Neural cell (in vitro differentiated cells): Measurements from ENCODE around the gene SAMD9. TPM values are rescaled to one million over a fixed set of nuclear protein-coding genes. Genes with fewer than 3 reads are reported as not detected.
"Not testable (repeated sequence)": the region's sequence is repeated elsewhere in the genome, so short reads cannot be mapped to it uniquely, and the experiment has no call there.

Experiments used
- H2AFZ ChIP-seq: fragments of 200-600, 300-800 bp; sonication (generic), shearing (Covaris generic); 2 replicates; pipeline ENCODE4 v1.6.0; 2014; ENCODE audit warnings: low read depth, mild to moderate bottlenecking, antibody characterized with exemption, low read length, moderate library complexity
- H3F3A ChIP-seq: fragments of 200-600 bp; shearing (Covaris generic); 2 replicates; pipeline ENCODE4 v1.6.1; 2016; ENCODE audit warnings: mild to moderate bottlenecking, moderate library complexity, mixed read lengths, antibody characterized with exemption, low read length; ENCODE audit not compliant: insufficient read depth, poor library complexity, severe bottlenecking
- H3K27ac ChIP-seq: fragments of 200-600, 300-800 bp; sonication (generic), shearing (Covaris generic); 2 replicates; pipeline ENCODE4 v1.5.1; 2014; ENCODE audit warnings: mild to moderate bottlenecking, low read length, moderate library complexity
- H3K27me3 ChIP-seq: fragments of 300-800, 200-600 bp; sonication (generic), shearing (Covaris generic); 2 replicates; pipeline ENCODE4 v1.6.0; 2014; ENCODE audit warnings: mild to moderate bottlenecking, low read depth, low read length, moderate library complexity; ENCODE audit not compliant: insufficient read depth
- H3K36me3 ChIP-seq: fragments of 300-800, 200-600 bp; sonication (generic), shearing (Covaris generic); 2 replicates; pipeline ENCODE4 v1.5.1; 2014; ENCODE audit warnings: mild to moderate bottlenecking, antibody characterized with exemption, low read length, moderate library complexity; ENCODE audit not compliant: insufficient read depth
- H3K4me2 ChIP-seq: fragments of 300-800, 200-600 bp; sonication (generic), shearing (Covaris generic); 2 replicates; pipeline ENCODE4 v1.6.0; 2014; ENCODE audit warnings: mild to moderate bottlenecking, low read length
- H3K4me3 ChIP-seq: fragments of 300-800, 200-600 bp; sonication (generic), shearing (Covaris generic); 2 replicates; pipeline ENCODE4 v1.5.1; 2014; ENCODE audit warnings: mild to moderate bottlenecking, low read length, moderate library complexity
- H3K79me2 ChIP-seq: fragments of 200-600 bp; shearing (Covaris generic); replicated peaks from 2 replicates; pipeline ENCODE4 v1.6.0; 2014; ENCODE audit warnings: mild to moderate bottlenecking, low read length, moderate library complexity; ENCODE audit not compliant: insufficient read depth
- H3K9ac ChIP-seq: fragments of 300-800, 200-600 bp; sonication (generic), shearing (Covaris generic); 2 replicates; pipeline ENCODE4 v1.6.1; 2016; ENCODE audit warnings: mild to moderate bottlenecking, low read length, mixed read lengths
- H3K9me2 ChIP-seq: fragments of 200-600 bp; shearing (Covaris generic); 2 replicates; pipeline ENCODE4 v1.6.1; 2016; ENCODE audit warnings: mild to moderate bottlenecking, low read length, mixed read lengths; ENCODE audit not compliant: insufficient read depth
- H3K9me3 ChIP-seq: fragments of 200-600, 300-800 bp; sonication (generic), shearing (Covaris generic); 2 replicates; pipeline ENCODE4 v1.6.1; 2016; ENCODE audit warnings: mild to moderate bottlenecking, mixed run types, low read length, moderate library complexity, mixed read lengths
- H4K20me1 ChIP-seq: fragments of 200-600 bp; shearing (Covaris generic); 2 replicates; pipeline ENCODE4 v1.6.1; 2016; ENCODE audit warnings: mild to moderate bottlenecking, mixed run types; ENCODE audit not compliant: insufficient read depth
- EP300 ChIP-seq: fragments of 450-650 bp; conservative IDR thresholded peaks from 2 replicates; pipeline ENCODE4 v1.6.1; 2014; ENCODE audit warnings: antibody characterized with exemption, mild to moderate bottlenecking, moderate library complexity; ENCODE audit not compliant: poor library complexity, severe bottlenecking
- EZH2 ChIP-seq: fragments of 200-600, 300-800 bp; shearing (Covaris generic), sonication (generic); IDR thresholded peaks from 2 replicates; pipeline ENCODE4 v1.6.1; 2014; ENCODE audit warnings: antibody characterized with exemption, low read length, borderline replicate concordance, mild to moderate bottlenecking; ENCODE audit not compliant: insufficient read depth, poor library complexity, severe bottlenecking
- MXI1 ChIP-seq: fragments of 450-650 bp; conservative IDR thresholded peaks from 2 replicates; pipeline ENCODE4 v1.6.1; 2014; ENCODE audit warnings: antibody characterized with exemption, mild to moderate bottlenecking; ENCODE audit not compliant: poor library complexity, severe bottlenecking
- POLR2AphosphoS5 ChIP-seq: IDR thresholded peaks from 2 replicates; pipeline ENCODE4 v1.6.1; 2012
- RAD21 ChIP-seq: fragments of 450-650 bp; conservative IDR thresholded peaks from 2 replicates; pipeline ENCODE4 v1.6.1; 2014; ENCODE audit warnings: antibody characterized with exemption, mild to moderate bottlenecking, moderate library complexity
- SMC3 ChIP-seq: fragments of 450-650 bp; conservative IDR thresholded peaks from 2 replicates; pipeline ENCODE4 v1.6.1; 2014; ENCODE audit warnings: antibody characterized with exemption, mild to moderate bottlenecking, moderate library complexity; ENCODE audit not compliant: poor library complexity
- TAF1 ChIP-seq: IDR thresholded peaks from 2 replicates; pipeline ENCODE4 v1.6.1; 2012; ENCODE audit warnings: low read depth
- polyA plus RNA-seq: library from polyadenylated mRNA; depleted of rRNA; stranded (reverse); fragments of >200 nt; gene quantifications from 2 replicates; pipeline ENCODE4 v1.2.3, GENCODE V29; 2014
- TF ChIP-seq, protein P1 (sequence below): IDR thresholded peaks from 2 replicates; pipeline ENCODE4 v1.6.1; 2012; ENCODE audit warnings: borderline replicate concordance
- TF ChIP-seq, protein P2 (sequence below): fragments of 450-650 bp; IDR thresholded peaks from 2 replicates; pipeline ENCODE4 v1.5.1; 2014; ENCODE audit warnings: antibody characterized with exemption, mild to moderate bottlenecking, moderate library complexity; ENCODE audit not compliant: poor library complexity, severe bottlenecking

Gene SAMD9
- polyA plus RNA-seq, 1 donor from 2014 or later: not detected

DNA sequence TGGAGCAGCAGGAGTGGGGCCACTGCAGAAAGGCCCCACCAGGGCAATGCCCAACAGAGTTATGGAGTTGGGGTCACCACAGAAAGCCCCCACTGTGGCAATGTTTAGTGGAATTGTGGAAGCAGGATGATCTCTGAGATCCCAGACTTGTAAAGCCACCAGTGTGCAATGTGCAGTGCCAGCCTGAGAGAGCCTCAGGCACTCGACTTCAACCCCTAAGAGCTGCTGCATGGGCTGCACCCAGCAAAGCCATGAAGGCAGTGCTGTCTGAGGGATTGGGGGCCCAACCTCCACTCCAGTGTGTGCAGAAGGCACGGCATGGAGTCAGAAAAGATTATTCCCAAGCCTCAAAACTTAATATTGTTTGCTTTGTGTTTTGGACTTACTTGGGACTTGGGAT is 20.4 kb downstream of the SAMD9 start:
- Histone ChIP-seq H2AFZ (no peak overlapping the region), H3K9me3 (no peaks in the 10 kb centered on the region), H3F3A (no peaks in the 10 kb centered on the region), H3K4me3 (no peak overlapping the region), H3K4me2 (no peak overlapping the region), H3K36me3 (no peaks in the 10 kb centered on the region), H3K9ac (no peak overlapping the region), H4K20me1 (no peaks in the 10 kb centered on the region), H3K79me2 (no peaks in the 10 kb centered on the region), H3K27me3 (no peaks in the 10 kb centered on the region), H3K9me2 (no peaks in the 10 kb centered on the region), H3K27ac (no peak overlapping the region)
- TF ChIP-seq, protein P1, sequence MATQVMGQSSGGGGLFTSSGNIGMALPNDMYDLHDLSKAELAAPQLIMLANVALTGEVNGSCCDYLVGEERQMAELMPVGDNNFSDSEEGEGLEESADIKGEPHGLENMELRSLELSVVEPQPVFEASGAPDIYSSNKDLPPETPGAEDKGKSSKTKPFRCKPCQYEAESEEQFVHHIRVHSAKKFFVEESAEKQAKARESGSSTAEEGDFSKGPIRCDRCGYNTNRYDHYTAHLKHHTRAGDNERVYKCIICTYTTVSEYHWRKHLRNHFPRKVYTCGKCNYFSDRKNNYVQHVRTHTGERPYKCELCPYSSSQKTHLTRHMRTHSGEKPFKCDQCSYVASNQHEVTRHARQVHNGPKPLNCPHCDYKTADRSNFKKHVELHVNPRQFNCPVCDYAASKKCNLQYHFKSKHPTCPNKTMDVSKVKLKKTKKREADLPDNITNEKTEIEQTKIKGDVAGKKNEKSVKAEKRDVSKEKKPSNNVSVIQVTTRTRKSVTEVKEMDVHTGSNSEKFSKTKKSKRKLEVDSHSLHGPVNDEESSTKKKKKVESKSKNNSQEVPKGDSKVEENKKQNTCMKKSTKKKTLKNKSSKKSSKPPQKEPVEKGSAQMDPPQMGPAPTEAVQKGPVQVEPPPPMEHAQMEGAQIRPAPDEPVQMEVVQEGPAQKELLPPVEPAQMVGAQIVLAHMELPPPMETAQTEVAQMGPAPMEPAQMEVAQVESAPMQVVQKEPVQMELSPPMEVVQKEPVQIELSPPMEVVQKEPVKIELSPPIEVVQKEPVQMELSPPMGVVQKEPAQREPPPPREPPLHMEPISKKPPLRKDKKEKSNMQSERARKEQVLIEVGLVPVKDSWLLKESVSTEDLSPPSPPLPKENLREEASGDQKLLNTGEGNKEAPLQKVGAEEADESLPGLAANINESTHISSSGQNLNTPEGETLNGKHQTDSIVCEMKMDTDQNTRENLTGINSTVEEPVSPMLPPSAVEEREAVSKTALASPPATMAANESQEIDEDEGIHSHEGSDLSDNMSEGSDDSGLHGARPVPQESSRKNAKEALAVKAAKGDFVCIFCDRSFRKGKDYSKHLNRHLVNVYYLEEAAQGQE: no peak
- TF ChIP-seq EP300: no peak
- no peak for TF ChIP-seq SMC3
- TF ChIP-seq, protein P2, sequence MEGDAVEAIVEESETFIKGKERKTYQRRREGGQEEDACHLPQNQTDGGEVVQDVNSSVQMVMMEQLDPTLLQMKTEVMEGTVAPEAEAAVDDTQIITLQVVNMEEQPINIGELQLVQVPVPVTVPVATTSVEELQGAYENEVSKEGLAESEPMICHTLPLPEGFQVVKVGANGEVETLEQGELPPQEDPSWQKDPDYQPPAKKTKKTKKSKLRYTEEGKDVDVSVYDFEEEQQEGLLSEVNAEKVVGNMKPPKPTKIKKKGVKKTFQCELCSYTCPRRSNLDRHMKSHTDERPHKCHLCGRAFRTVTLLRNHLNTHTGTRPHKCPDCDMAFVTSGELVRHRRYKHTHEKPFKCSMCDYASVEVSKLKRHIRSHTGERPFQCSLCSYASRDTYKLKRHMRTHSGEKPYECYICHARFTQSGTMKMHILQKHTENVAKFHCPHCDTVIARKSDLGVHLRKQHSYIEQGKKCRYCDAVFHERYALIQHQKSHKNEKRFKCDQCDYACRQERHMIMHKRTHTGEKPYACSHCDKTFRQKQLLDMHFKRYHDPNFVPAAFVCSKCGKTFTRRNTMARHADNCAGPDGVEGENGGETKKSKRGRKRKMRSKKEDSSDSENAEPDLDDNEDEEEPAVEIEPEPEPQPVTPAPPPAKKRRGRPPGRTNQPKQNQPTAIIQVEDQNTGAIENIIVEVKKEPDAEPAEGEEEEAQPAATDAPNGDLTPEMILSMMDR: no peak
- no peak for TF ChIP-seq TAF1
- no peak for TF ChIP-seq RAD21
- no peak for TF ChIP-seq POLR2AphosphoS5
- TF ChIP-seq MXI1: no peak
- no peak for TF ChIP-seq EZH2

DNA sequence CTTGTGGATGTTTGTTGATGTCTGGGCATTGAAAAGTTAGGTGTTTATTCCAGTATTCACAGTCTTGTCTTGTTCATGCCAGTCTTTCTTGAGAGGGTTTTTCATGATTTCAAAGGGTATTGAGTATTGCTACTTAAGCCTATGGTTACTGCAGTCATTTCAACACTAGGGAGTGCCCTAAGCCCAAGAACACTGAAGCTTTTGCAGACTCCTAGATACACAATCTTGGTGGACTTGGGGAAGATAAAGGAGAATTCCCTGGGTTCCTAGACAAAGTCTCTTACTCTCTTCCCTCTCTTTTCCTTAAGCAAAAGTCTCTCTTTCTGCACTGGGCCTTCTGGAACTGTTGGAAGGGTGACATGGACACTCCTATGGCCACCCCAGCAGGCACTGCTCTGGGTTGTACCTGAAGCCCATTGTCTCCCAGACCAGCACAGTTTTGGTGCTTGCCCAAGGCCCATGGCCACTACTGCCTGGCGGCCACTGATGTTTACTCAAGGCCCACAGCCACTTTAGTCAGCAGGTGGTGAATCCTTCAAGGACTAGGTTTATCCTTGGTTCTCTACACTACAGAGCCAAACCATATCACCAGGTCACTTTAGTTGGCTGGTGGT is 24.9 kb downstream of the SAMD9 start:
- Histone ChIP-seq H3K36me3 (no peaks in the 10 kb centered on the region), H3K9me3 (no peaks in the 10 kb centered on the region), H4K20me1 (no peaks in the 10 kb centered on the region), H3K4me3 (no peak overlapping the region), H3K4me2 (no peak overlapping the region), H3K27me3 (no peaks in the 10 kb centered on the region), H3K9me2 (no peaks in the 10 kb centered on the region), H3K9ac (no peak overlapping the region), H3F3A (no peaks in the 10 kb centered on the region), H2AFZ (no peak overlapping the region), H3K27ac (no peak overlapping the region), H3K79me2 (no peaks in the 10 kb centered on the region)
- TF ChIP-seq POLR2AphosphoS5 (no peak), EP300 (no peak), TAF1 (no peak), EZH2 (no peak), SMC3 (no peak), RAD21 (no peak), MXI1 (no peak)
- TF ChIP-seq, protein P1: no peak
- TF ChIP-seq, protein P2: no peak

DNA sequence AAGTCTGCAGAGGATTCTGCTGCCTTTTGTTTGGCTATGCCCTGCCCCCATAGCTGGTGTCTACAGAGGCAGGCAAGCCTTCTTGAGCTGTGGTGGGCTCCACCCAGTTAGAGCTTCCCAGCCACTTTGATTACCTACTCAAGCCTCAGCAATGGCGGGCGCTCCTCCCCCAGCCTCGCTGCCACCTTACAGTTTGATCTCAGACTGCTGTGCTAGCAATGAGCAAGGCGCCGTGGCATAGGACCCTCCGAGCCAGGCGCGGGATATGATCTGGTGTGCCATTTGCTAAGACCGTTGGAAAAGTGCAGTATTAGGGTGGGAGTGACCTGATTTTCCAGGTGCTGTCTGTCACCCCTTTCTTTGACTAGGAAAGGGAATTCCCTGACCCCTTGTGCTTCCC is 44.4 kb downstream of the SAMD9 start:
- H3K9ac ChIP-seq, H3F3A ChIP-seq, H3K9me3 ChIP-seq, H3K27me3 ChIP-seq, H4K20me1 ChIP-seq, H3K9me2 ChIP-seq, H3K4me2 ChIP-seq, H3K27ac ChIP-seq, H3K36me3 ChIP-seq, H2AFZ ChIP-seq, H3K4me3 ChIP-seq, H3K79me2 ChIP-seq: not testable (repeated sequence)
